Urinary bladder (tissue), 4 donors: ENCODE data around the gene ME1. TPM values are rescaled to one million over a fixed set of nuclear protein-coding genes. Genes with fewer than 3 reads are reported as not detected.
"Not testable (repeated sequence)": the region's sequence is repeated elsewhere in the genome, so short reads cannot be mapped to it uniquely, and the experiment has no call there.

Source experiments
- DNase-seq: peaks from one replicate; pipeline ENCODE4 v3.0.0-alpha.2; 2015; ENCODE audit errors: extremely low spot score
- H3K27ac ChIP-seq: one replicate; pipeline ENCODE4 v1.5.1; 2013; ENCODE audit warnings: low read depth, mild to moderate bottlenecking, moderate library complexity
- H3K36me3 ChIP-seq: one replicate; pipeline ENCODE4 v1.6.1; 2013; ENCODE audit warnings: mild to moderate bottlenecking, moderate library complexity; ENCODE audit not compliant: insufficient read depth
- H3K4me1 ChIP-seq: one replicate; pipeline ENCODE4 v1.6.1; 2013; ENCODE audit warnings: mild to moderate bottlenecking, moderate library complexity; ENCODE audit not compliant: insufficient read depth
- H3K4me3 ChIP-seq: one replicate; pipeline ENCODE4 v1.5.1; 2013; ENCODE audit warnings: low read depth, low read length
- WGBS: extraction: QIAGEN DNeasy Blood & Tissue Kit; methylation state at CpG from one replicate; pipeline ENCODE4 v1.1.7; 2013; 5-methylcytosine and 5-hydroxymethylcytosine counted together
- polyA plus RNA-seq: library from polyadenylated mRNA; stranded (reverse); fragments of 200-250 nt; gene quantifications from one replicate; pipeline ENCODE4 v1.2.3, GENCODE V29; 2013
- total RNA-seq: library from RNA; depleted of rRNA; stranded (reverse); fragments of >200 nt; gene quantifications from one replicate; pipeline ENCODE4 v1.2.3, GENCODE V29; 2014
- donor health status: healthy with polysubstance abuse.
- donor health status: healthy.

ME1 gene
- total and polyA plus RNA-seq, 2 donors, result 12.3 to 23.4 TPM

DNA sequence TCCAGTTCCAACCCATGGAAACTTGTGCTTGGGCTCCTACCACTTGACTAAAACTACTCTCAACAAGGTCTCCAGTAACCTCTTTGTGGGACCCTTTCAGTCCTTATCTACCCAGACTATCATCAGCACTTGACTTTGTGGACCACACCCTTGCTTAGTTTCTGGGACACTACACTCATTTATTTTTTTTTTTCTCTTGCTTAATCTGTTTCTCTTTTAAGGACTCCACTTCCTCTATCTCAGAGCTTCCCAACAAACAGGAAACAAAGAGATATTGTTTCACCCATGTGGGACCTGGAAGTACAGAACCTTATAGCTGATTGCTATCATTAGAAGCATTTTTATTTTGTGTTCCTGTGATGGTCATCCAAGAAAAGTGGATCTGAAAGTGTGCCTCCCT, 28.8 kb upstream of the ME1 start:
- Histone ChIP-seq H3K4me1 (no peaks in the 10 kb centered on the region), H3K4me3 (no peak overlapping the region), H3K27ac (no peak overlapping the region), H3K36me3 (no peaks in the 10 kb centered on the region)
- no peak for DNase-seq

GRCh38 chr6:83450015-83450414, 19.2 kb upstream of the ME1 start:
- not testable (repeated sequence) for H3K27ac ChIP-seq, H3K4me1 ChIP-seq, H3K4me3 ChIP-seq, DNase-seq, H3K36me3 ChIP-seq
- 94% methylated on average over 6 of the region's 6 CpGs for WGBS

GRCh38 chr6:83444086-83444699, 13.3 kb upstream of the ME1 start:
- not testable (repeated sequence) for H3K27ac ChIP-seq, H3K36me3 ChIP-seq, H3K4me3 ChIP-seq, H3K4me1 ChIP-seq, DNase-seq
- WGBS, result 89% methylated on average over 9 of the region's 9 CpGs

DNA sequence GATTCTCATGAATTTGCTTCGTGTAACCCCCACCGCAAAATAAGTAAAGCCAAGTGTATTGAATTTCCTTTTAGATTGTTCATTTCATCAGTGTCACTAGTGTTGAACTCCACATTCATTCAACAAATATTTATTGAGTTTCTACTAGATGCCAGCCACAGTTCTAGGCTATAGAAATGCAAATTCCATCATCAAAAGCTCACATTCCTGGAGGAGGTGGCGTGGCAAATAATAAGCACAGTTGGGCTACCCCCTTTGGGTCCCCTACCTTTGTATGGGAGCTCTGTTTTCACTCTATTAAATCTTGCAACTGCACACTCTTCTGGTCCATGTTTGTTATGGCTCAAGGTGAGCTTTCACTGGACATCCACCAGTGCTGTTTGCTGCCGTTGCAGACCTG, 12.7 kb upstream of the ME1 start:
- 80% methylated on average over 4 of the region's 4 CpGs for WGBS
- DNase-seq, result no peak
- Histone ChIP-seq H3K36me3 (no peaks in the 10 kb centered on the region), H3K4me3 (no peak overlapping the region), H3K27ac (no peak overlapping the region), H3K4me1 (no peaks in the 10 kb centered on the region)

DNA sequence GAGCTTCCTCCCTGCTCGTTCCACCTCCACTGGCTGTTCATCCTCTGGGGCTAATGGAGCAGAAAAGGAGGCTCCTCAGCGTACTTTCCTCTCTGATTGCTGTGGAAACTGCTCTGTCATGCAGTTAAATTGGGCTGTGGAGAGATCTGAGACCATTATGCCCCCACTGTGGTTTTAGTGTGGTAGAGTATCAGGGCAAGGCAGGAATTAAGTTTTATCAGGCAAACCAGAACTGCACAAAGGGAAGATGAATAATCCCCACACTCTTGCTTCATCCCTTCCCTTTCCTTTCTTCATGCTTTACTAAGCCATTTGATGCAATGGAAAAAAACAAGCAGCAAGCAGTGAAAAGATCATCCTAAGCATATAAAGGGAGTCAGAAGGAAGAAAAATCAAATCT, 11.9 kb upstream of the ME1 start:
- no peak overlapping the region for H3K27ac ChIP-seq
- no peak for DNase-seq
- WGBS, result 76% methylated on average over 2 of the region's 2 CpGs
- H3K36me3 ChIP-seq, result no peaks in the 10 kb centered on the region
- no peaks in the 10 kb centered on the region for H3K4me1 ChIP-seq
- no peak overlapping the region for H3K4me3 ChIP-seq

- no peak for DNase-seq
- WGBS, result 82% methylated on average over 2 of the region's 2 CpGs
- no peak overlapping the region for H3K4me3 ChIP-seq
Measured at GRCh38 chr6:83439201-83439600, 8.3 kb upstream of the ME1 start.

DNA sequence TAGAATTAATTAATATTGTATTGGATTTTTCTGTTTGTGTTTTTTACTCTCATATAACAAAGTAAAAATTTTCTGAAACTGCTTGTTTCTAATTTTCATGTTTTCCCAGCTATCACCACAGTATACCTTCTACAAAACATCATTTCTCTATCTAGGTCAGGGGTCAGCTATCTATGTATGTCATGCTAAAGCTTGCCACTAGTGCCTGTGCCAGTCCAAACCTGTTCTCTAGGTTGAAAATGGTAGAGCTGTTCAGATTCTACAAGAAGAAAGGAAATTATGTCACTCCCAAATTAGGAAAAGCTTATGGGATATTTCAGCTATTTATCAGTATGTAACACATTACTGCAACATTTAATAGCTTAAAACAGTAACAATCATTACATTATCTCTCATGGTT, 5.8 kb upstream of the ME1 start:
- Histone ChIP-seq H3K4me1 (no peaks in the 10 kb centered on the region), H3K27ac (no peak overlapping the region), H3K36me3 (no peaks in the 10 kb centered on the region), H3K4me3 (no peak overlapping the region)
- DNase-seq, result no peak

More at GRCh38 chr6:83439201-83439600, 8.3 kb upstream of the ME1 start:
- H3K36me3 ChIP-seq, result no peaks in the 10 kb centered on the region
- H3K27ac ChIP-seq, result no peak overlapping the region
- H3K4me1 ChIP-seq, result no peaks in the 10 kb centered on the region

- Histone ChIP-seq H3K4me3 (no peak overlapping the region), H3K36me3 (no peaks in the 10 kb centered on the region), H3K27ac (no peak overlapping the region), H3K4me1 (no peaks in the 10 kb centered on the region)
- DNase-seq, result no peak
Measured at GRCh38 chr6:83433177-83433576, 2.3 kb upstream of the ME1 start.

- Histone ChIP-seq H3K27ac (no peak overlapping the region), H3K4me3 (no peak overlapping the region), H3K4me1 (no peaks in the 10 kb centered on the region), H3K36me3 (no peaks in the 10 kb centered on the region)
- DNase-seq, result no peak
- WGBS, result 83% methylated on average over 2 of the region's 2 CpGs
Measured at GRCh38 chr6:83432636-83433035, 1.8 kb upstream of the ME1 start.

GRCh38 chr6:83431545-83432155, 799 bp upstream of the ME1 start:
- peak overlapping the region; percentile 56 for H3K4me3 ChIP-seq
- DNase-seq, result no peak
- 73% methylated on average over 19 of the region's 19 CpGs for WGBS

GRCh38 chr6:83429857-83430610, 817 bp downstream of the ME1 start:
- 27% methylated on average over 13 of the region's 13 CpGs for WGBS
- peak overlapping the region; percentile 56 for H3K4me3 ChIP-seq
- H3K36me3 ChIP-seq, result no peaks in the 10 kb centered on the region
- no peak for DNase-seq
- no peak overlapping the region for H3K27ac ChIP-seq
- no peaks in the 10 kb centered on the region for H3K4me1 ChIP-seq

More at GRCh38 chr6:83431545-83432155, 799 bp upstream of the ME1 start:
- Histone ChIP-seq H3K27ac (peak overlapping the region; percentile 60), H3K4me1 (no peaks in the 10 kb centered on the region), H3K36me3 (no peaks in the 10 kb centered on the region)

GRCh38 chr6:83429269-83429668, 1.6 kb downstream of the ME1 start:
- Histone ChIP-seq H3K4me1 (no peaks in the 10 kb centered on the region), H3K27ac (no peak overlapping the region), H3K4me3 (no peak overlapping the region), H3K36me3 (no peaks in the 10 kb centered on the region)
- no peak for DNase-seq
- WGBS, result 77% methylated on average over 1 of the region's 1 CpG

DNA sequence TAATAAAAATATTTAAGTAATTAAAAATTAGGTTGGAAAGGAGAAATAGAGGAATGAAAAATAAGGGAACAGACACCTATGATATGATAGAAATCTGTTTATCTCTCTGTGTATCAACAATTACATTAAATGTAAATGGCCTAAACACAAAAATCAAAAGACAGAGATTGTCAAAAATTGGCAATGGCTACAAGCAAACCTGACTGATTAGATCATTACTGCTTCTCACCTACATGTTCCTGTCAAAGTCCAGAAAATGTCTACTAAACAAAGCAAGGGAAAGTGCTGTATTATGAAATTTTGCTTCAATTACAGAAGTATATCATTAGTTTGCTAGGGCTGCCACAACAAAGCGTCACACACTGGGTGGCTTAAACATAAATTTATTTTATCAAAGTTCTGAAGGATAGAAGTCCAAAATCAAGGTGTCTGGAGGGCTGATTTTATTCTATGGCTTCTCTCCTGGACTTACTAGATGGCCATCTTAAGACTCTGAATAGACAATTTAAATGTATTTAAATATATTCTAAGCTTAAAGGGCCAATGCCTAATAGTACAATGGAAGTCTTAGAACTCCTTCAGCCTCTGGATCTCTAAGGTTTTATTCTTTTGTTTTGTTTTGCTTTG, 6.3 kb downstream of the ME1 start:
- Histone ChIP-seq H3K27ac (no peak overlapping the region), H3K4me3 (no peak overlapping the region), H3K4me1 (no peaks in the 10 kb centered on the region), H3K36me3 (no peaks in the 10 kb centered on the region)
- WGBS, result 47% methylated on average over 1 of the region's 1 CpG
- no peak for DNase-seq
